Epithelial cell of esophagus (primary cell): ENCODE data around the gene P2RY13.
A peak's percentile ranks its signal among the peaks of the same experiment; 100 is the strongest.

Source experiments
- DNase-seq: peaks from one replicate; pipeline ENCODE4 v3.0.0; 2010; ENCODE audit warnings: low read depth
- H3K4me3 ChIP-seq: 2 replicates; pipeline ENCODE4 v1.5.1; 2011; ENCODE audit warnings: mild to moderate bottlenecking, low read length, control low read depth
- TF ChIP-seq, protein P1 (sequence below): IDR thresholded peaks from 2 replicates; pipeline ENCODE4 v1.5.1; 2011; ENCODE audit warnings: low read depth, mild to moderate bottlenecking, low read length, control low read depth, inconsistent platforms; ENCODE audit not compliant: insufficient read depth; ENCODE audit errors: missing control alignments

The P2RY13 gene

DNA sequence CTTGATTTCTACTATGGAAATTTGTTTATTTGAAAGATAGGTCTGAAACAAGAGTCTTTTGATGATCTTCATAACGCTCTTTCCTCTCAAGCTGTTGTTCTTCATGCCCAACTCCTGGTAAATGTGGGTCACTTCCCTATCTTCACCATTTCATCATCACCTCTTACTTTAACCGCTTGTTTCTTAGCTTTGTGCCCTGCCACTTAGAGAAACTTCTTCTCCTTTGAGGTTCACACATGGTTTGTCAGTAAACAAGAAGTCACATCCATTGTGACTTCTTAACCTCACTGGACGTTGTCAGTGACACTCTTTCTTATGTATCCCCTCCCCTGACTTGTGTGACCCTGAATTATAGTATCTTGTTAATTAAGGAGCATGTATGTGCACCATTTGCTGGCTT is 16.9 kb upstream of the P2RY13 start:
- no peak for DNase-seq
- H3K4me3 ChIP-seq: no peak overlapping the region
- TF ChIP-seq, protein P1, sequence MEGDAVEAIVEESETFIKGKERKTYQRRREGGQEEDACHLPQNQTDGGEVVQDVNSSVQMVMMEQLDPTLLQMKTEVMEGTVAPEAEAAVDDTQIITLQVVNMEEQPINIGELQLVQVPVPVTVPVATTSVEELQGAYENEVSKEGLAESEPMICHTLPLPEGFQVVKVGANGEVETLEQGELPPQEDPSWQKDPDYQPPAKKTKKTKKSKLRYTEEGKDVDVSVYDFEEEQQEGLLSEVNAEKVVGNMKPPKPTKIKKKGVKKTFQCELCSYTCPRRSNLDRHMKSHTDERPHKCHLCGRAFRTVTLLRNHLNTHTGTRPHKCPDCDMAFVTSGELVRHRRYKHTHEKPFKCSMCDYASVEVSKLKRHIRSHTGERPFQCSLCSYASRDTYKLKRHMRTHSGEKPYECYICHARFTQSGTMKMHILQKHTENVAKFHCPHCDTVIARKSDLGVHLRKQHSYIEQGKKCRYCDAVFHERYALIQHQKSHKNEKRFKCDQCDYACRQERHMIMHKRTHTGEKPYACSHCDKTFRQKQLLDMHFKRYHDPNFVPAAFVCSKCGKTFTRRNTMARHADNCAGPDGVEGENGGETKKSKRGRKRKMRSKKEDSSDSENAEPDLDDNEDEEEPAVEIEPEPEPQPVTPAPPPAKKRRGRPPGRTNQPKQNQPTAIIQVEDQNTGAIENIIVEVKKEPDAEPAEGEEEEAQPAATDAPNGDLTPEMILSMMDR: no peak

DNA sequence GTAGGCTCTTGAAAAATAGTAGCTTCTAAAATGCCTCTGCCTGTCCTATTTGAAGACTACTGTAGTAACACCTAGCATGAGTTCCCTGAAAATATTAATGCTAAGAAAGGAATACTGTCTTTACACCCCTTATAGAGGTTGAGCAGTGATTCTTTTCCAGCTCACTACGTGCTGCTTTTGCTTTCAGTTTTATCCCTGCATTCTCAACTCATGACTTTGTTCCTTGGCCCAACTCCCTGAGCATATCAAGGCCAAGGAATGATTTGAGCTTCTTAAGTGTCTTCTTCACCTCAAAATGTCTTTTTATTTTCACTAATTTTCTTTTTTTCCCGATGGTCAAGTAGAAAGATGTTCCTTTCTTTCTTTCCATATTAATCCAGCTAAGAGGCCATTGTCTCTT is 16.5 kb upstream of the P2RY13 start:
- DNase-seq: no peak
- TF ChIP-seq, protein P1: no peak
- no peak overlapping the region for H3K4me3 ChIP-seq

DNA sequence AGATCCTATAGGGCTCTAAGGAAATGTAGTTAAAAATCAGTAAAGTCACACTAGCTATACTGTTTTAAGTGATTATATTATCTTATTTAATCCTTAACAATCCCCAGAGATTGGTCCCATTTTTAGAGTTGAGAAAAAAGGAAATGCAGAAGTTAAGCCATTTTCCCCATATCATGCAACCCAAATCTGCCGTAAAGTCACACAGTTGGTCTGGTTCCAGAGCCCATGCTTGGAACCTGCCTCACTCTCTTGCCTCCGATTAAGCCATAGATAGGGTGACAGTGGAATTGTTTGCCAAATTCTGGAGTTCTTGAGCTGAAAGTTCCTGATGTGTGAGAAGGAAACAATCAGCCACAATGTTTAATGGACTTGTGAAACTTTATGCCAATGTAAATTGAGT is 2.3 kb upstream of the P2RY13 start:
- H3K4me3 ChIP-seq: no peak overlapping the region
- no peak for DNase-seq
- TF ChIP-seq, protein P1: no peak

DNA sequence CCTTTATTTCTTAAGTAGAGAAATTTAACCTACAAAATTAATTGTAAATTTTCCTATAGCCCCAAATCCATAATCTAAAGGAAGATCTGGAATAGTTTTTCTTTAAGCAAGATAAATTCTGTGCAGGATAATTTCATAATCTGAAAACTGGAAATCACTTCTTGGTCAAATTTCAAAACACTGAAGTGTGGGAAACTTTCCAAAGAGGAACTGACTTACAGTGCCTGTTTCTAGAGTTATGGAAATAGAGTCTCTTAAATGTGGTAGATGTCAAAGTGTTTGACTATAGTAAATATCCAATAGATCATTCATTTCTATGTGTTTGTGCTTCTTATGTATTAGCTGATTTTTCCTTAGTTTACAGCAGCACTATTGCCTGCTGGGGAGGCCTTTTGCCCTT is 1.6 kb upstream of the P2RY13 start:
- H3K4me3 ChIP-seq: no peak overlapping the region
- DNase-seq: no peak
- TF ChIP-seq, protein P1: no peak

DNA sequence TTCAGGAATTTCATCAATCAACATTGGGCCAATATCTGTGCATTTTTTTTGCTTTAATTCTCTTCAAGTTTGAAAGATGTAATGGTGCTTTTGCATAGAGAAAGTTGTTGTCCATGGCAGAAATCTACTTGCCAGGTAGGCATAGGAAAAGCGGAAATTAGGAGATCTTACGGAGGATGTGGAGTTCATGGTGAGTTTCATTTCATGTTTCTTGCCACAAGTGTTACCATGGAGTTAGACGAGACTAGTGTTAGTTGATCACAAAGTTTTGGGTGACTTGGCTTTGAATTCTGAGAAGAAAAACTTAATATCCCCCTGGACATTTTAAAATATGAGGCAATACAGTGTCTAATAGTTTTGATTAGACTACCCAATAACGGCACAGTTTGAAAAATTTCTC is 1.0 kb upstream of the P2RY13 start:
- TF ChIP-seq, protein P1: no peak
- DNase-seq: no peak
- H3K4me3 ChIP-seq: no peak overlapping the region

DNA sequence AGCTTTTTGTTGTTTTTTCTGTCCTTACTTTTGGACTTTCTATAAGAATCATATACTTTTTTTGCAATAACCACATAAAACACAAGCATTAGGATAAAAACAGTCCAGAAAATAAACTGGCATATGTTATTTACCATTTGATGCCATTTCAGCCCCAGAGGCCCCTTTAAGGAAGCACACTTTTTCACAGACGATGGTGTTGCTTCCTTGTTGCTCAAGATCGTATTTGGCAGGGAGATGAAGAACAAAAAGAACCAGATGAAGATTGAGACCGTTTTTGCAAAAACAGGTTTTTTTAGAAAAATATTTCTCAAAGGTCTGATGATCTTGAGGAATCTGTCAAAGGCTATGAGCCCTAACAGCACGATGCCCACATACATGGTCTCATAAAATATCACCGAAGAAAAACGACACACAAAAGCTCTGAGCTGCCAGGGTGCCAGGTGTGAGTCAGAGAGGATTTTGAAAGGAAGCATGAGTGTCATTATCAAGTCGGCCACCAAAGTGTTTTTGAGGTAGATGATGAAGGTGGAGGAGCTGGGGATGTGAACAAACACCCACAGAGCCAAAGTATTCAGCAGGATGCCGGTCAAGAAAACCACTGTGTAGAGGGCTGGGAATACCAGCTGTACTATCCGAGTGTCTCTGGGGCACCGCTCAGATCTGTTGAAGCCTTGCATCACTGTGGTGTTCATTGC is 902 bp downstream of the P2RY13 start:
- peak overlapping the region; percentile 20 for H3K4me3 ChIP-seq
- TF ChIP-seq, protein P1: peak; percentile 10

DNA sequence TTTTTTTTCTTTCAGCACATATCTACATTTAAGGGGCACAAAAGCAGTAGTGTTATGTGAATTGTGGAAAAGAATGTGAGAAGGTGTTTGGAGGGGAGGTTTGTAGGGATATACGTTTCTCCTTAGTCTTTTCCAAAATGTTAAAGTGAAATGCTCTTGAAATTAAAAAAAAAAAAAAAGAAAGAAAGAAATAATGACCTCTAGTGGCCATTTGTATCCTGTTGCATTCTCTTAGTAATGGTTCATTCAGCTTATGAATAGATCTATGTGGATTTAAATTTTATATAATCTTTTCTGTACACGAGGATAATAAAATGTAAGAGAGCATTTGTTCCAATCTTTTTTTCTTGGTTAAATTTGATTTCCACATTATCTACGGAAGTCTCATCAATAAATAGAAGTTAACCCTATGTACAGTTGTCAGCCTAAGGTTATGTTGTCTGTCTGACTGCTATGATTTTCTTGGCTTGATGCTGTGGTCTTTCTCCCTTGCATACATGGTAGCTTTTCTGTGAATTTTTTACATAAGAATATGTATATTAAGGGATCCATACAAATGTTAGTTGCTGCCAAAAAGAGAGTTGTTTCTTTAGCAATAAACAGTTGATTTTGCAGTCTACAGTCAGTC is 1.7 kb downstream of the P2RY13 start:
- no peak overlapping the region for H3K4me3 ChIP-seq
- TF ChIP-seq, protein P1: peak; percentile 36
- peak; percentile 41 for DNase-seq

More for the DNA sequence above, 902 bp downstream of the P2RY13 start:
- peak; percentile 61 for DNase-seq
